ENCODE measurements around the gene ZFPM1. TPM values are rescaled to one million over a fixed set of nuclear protein-coding genes. Genes with fewer than 3 reads are reported as not detected.

ZFPM1 gene
- total and polyA plus RNA-seq, 4 donors: 0.88 to 8.8 (median 3.0) TPM

- intact Hi-C loops (cut with DNase I): no loop called here
- H3K9me3 ChIP-seq (ENCODE audit: control insufficient read depth, low read length): no peaks in the 10 kb centered on the region
- DNase-seq (no peak), ATAC-seq (ENCODE audit: low FRiP score) (no peak)
- H3K4me1 ChIP-seq (ENCODE audit: control insufficient read depth in 1 of 2, insufficient read depth in 2 of 2, low read length in 2 of 2): no peaks in the 10 kb centered on the region
- WGBS, 2 donors: 96% methylated on average over 16 of the region's 16 CpGs
- no peak overlapping the region for H3K4me3 ChIP-seq (ENCODE audit: low read length in 2 of 2)
- no peaks in the 10 kb centered on the region for H3K27me3 ChIP-seq (ENCODE audit: control insufficient read depth in 1 of 2, insufficient read depth in 2 of 2, low read length in 1 of 2)
- H3K27ac ChIP-seq (ENCODE audit: low read depth in 1 of 2, low read length in 2 of 2): no peak overlapping the region
- H3K36me3 ChIP-seq (ENCODE audit: control insufficient read depth in 1 of 2, insufficient read depth in 2 of 2, low read length in 1 of 2): no peaks in the 10 kb centered on the region
These were observed 10.3 kb downstream of the ZFPM1 start for GRCh38 chr16:88463411-88463810.

GRCh38 chr16:88464447-88465318, 11.6 kb downstream of the ZFPM1 start:
- Histone ChIP-seq H3K27ac (ENCODE audit: low read depth in 1 of 2, low read length in 2 of 2) (no peak overlapping the region), H3K4me1 (ENCODE audit: control insufficient read depth in 1 of 2, insufficient read depth in 2 of 2, low read length in 2 of 2) (no peaks in the 10 kb centered on the region), H3K4me3 (ENCODE audit: low read length in 2 of 2) (no peak overlapping the region), H3K27me3 (ENCODE audit: control insufficient read depth in 1 of 2, insufficient read depth in 2 of 2, low read length in 1 of 2) (no peaks in the 10 kb centered on the region), H3K9me3 (ENCODE audit: control insufficient read depth, low read length) (no peaks in the 10 kb centered on the region), H3K36me3 (ENCODE audit: control insufficient read depth in 1 of 2, insufficient read depth in 2 of 2, low read length in 1 of 2) (no peaks in the 10 kb centered on the region)
- intact Hi-C loops (cut with DNase I): no loop called here
- ATAC-seq (ENCODE audit: low FRiP score): no peak
- no peak for DNase-seq
- WGBS, 2 donors: 70 to 72% methylated on average over 25 of the region's 25 CpGs

- H3K4me1 ChIP-seq (ENCODE audit: control insufficient read depth in 1 of 2, insufficient read depth in 2 of 2, low read length in 2 of 2): no peaks in the 10 kb centered on the region
- DNase-seq (no peak), ATAC-seq (ENCODE audit: low FRiP score) (no peak)
- 93 to 94% methylated on average over 22 of the region's 22 CpGs for WGBS, 2 donors
- H3K27me3 ChIP-seq (ENCODE audit: control insufficient read depth in 1 of 2, insufficient read depth in 2 of 2, low read length in 1 of 2): no peaks in the 10 kb centered on the region
- intact Hi-C loops (cut with DNase I): no loop called here
- no peak overlapping the region for H3K27ac ChIP-seq (ENCODE audit: low read depth in 1 of 2, low read length in 2 of 2)
- H3K9me3 ChIP-seq (ENCODE audit: control insufficient read depth, low read length): no peaks in the 10 kb centered on the region
- H3K4me3 ChIP-seq (ENCODE audit: low read length in 2 of 2): no peak overlapping the region
- no peaks in the 10 kb centered on the region for H3K36me3 ChIP-seq (ENCODE audit: control insufficient read depth in 1 of 2, insufficient read depth in 2 of 2, low read length in 1 of 2)
These were observed 12.4 kb downstream of the ZFPM1 start for GRCh38 chr16:88465387-88465983.

GRCh38 chr16:88466175-88466862, 13.2 kb downstream of the ZFPM1 start:
- H3K4me1 ChIP-seq (ENCODE audit: control insufficient read depth in 1 of 2, insufficient read depth in 2 of 2, low read length in 2 of 2): no peaks in the 10 kb centered on the region
- H3K36me3 ChIP-seq (ENCODE audit: control insufficient read depth in 1 of 2, insufficient read depth in 2 of 2, low read length in 1 of 2): no peaks in the 10 kb centered on the region
- DNase-seq: no peak
- H3K27ac ChIP-seq (ENCODE audit: low read depth in 1 of 2, low read length in 2 of 2): no peak overlapping the region
- WGBS, 2 donors: 81 to 87% methylated on average over 15 of the region's 15 CpGs
- no peak for ATAC-seq (ENCODE audit: low FRiP score)
- intact Hi-C loops (cut with DNase I): no loop called here
- no peak overlapping the region for H3K4me3 ChIP-seq (ENCODE audit: low read length in 2 of 2)
- no peaks in the 10 kb centered on the region for H3K27me3 ChIP-seq (ENCODE audit: control insufficient read depth in 1 of 2, insufficient read depth in 2 of 2, low read length in 1 of 2)
- no peaks in the 10 kb centered on the region for H3K9me3 ChIP-seq (ENCODE audit: control insufficient read depth, low read length)

- no peaks in the 10 kb centered on the region for H3K27me3 ChIP-seq (ENCODE audit: control insufficient read depth in 1 of 2, insufficient read depth in 2 of 2, low read length in 1 of 2)
- H3K9me3 ChIP-seq (ENCODE audit: control insufficient read depth, low read length): no peaks in the 10 kb centered on the region
- no peaks in the 10 kb centered on the region for H3K36me3 ChIP-seq (ENCODE audit: control insufficient read depth in 1 of 2, insufficient read depth in 2 of 2, low read length in 1 of 2)
- DNase-seq: no peak
- no peak overlapping the region for H3K27ac ChIP-seq (ENCODE audit: low read depth in 1 of 2, low read length in 2 of 2)
- 89 to 90% methylated on average over 13 of the region's 13 CpGs for WGBS, 2 donors
- ATAC-seq (ENCODE audit: low FRiP score): no peak
- intact Hi-C loops (cut with DNase I): no loop called here
- no peaks in the 10 kb centered on the region for H3K4me1 ChIP-seq (ENCODE audit: control insufficient read depth in 1 of 2, insufficient read depth in 2 of 2, low read length in 2 of 2)
- no peak overlapping the region for H3K4me3 ChIP-seq (ENCODE audit: low read length in 2 of 2)
These were observed 13.9 kb downstream of the ZFPM1 start for GRCh38 chr16:88466949-88467348.

GRCh38 chr16:88467541-88467944, 14.5 kb downstream of the ZFPM1 start:
- Histone ChIP-seq H3K27me3 (ENCODE audit: control insufficient read depth in 1 of 2, insufficient read depth in 2 of 2, low read length in 1 of 2) (no peaks in the 10 kb centered on the region), H3K27ac (ENCODE audit: low read depth in 1 of 2, low read length in 2 of 2) (no peak overlapping the region), H3K4me3 (ENCODE audit: low read length in 2 of 2) (no peak overlapping the region), H3K4me1 (ENCODE audit: control insufficient read depth in 1 of 2, insufficient read depth in 2 of 2, low read length in 2 of 2) (no peaks in the 10 kb centered on the region), H3K9me3 (ENCODE audit: control insufficient read depth, low read length) (no peaks in the 10 kb centered on the region), H3K36me3 (ENCODE audit: control insufficient read depth in 1 of 2, insufficient read depth in 2 of 2, low read length in 1 of 2) (no peaks in the 10 kb centered on the region)
- intact Hi-C loops (cut with DNase I): no loop called here
- DNase-seq (no peak), ATAC-seq (ENCODE audit: low FRiP score) (no peak)
- 86 to 87% methylated on average over 18 of the region's 18 CpGs for WGBS, 2 donors

GRCh38 chr16:88468275-88469129, 15.4 kb downstream of the ZFPM1 start:
- DNase-seq: no peak
- Histone ChIP-seq H3K4me3 (ENCODE audit: low read length in 2 of 2) (no peak overlapping the region), H3K36me3 (ENCODE audit: control insufficient read depth in 1 of 2, insufficient read depth in 2 of 2, low read length in 1 of 2) (no peaks in the 10 kb centered on the region), H3K27ac (ENCODE audit: low read depth in 1 of 2, low read length in 2 of 2) (no peak overlapping the region), H3K9me3 (ENCODE audit: control insufficient read depth, low read length) (no peaks in the 10 kb centered on the region), H3K27me3 (ENCODE audit: control insufficient read depth in 1 of 2, insufficient read depth in 2 of 2, low read length in 1 of 2) (no peaks in the 10 kb centered on the region), H3K4me1 (ENCODE audit: control insufficient read depth in 1 of 2, insufficient read depth in 2 of 2, low read length in 2 of 2) (no peaks in the 10 kb centered on the region)
- WGBS, 2 donors: 50 to 52% methylated on average over 20 of the region's 20 CpGs
- ATAC-seq (ENCODE audit: low FRiP score): no peak
- intact Hi-C loops (cut with DNase I): no loop called here

GRCh38 chr16:88469615-88470395, 16.7 kb downstream of the ZFPM1 start:
- no peak for ATAC-seq (ENCODE audit: low FRiP score)

More at GRCh38 chr16:88469615-88470395, 16.7 kb downstream of the ZFPM1 start:
- 81 to 82% methylated on average over 18 to 19 of the region's 19 CpGs for WGBS, 2 donors
- no peak overlapping the region for H3K27ac ChIP-seq (ENCODE audit: low read depth in 1 of 2, low read length in 2 of 2)
- intact Hi-C loops (cut with DNase I): no loop called here
- no peak overlapping the region for H3K4me3 ChIP-seq (ENCODE audit: low read length in 2 of 2)
- no peak for DNase-seq
- H3K4me1 ChIP-seq (ENCODE audit: control insufficient read depth in 1 of 2, insufficient read depth in 2 of 2, low read length in 2 of 2): no peaks in the 10 kb centered on the region
- H3K9me3 ChIP-seq (ENCODE audit: control insufficient read depth, low read length): no peaks in the 10 kb centered on the region
- no peaks in the 10 kb centered on the region for H3K27me3 ChIP-seq (ENCODE audit: control insufficient read depth in 1 of 2, insufficient read depth in 2 of 2, low read length in 1 of 2)
- H3K36me3 ChIP-seq (ENCODE audit: control insufficient read depth in 1 of 2, insufficient read depth in 2 of 2, low read length in 1 of 2): no peaks in the 10 kb centered on the region
